HCT116 (cell line): ENCODE data around the gene RAP1GAP2.

Experiments used
- EZH2 ChIP-seq: fragments of 200-600 bp; sonication (generic); IDR thresholded peaks from 2 replicates; pipeline ENCODE4 v1.6.1; 2017; ENCODE audit warnings: antibody characterized with exemption, mixed run types
- FOSL1 ChIP-seq: IDR thresholded peaks from 2 replicates; pipeline ENCODE4 v1.6.1; 2012; ENCODE audit warnings: low read depth
- TF ChIP-seq, protein P1 (sequence below), 3 experiments: fragments of 200-600 bp in 1 of 3; sonication (generic) in 1 of 3; IDR thresholded peaks in 2 of 3; conservative IDR thresholded peaks in 1 of 3; 2 replicates each; pipeline ENCODE4 v1.5.1; 2012 to 2017; ENCODE audit warnings: low read depth in 2 of 3, low read length in 2 of 3, antibody characterized with exemption in 1 of 3, borderline replicate concordance in 1 of 3, control low read depth in 1 of 3, mild to moderate bottlenecking in 1 of 3, mixed read lengths in 1 of 3, mixed run types in 1 of 3, moderate library complexity in 1 of 3; ENCODE audit not compliant: insufficient read depth in 1 of 3
- TF ChIP-seq, protein P2 (sequence below): IDR thresholded peaks from 2 replicates; pipeline ENCODE4 v1.6.1; 2012

DNA sequence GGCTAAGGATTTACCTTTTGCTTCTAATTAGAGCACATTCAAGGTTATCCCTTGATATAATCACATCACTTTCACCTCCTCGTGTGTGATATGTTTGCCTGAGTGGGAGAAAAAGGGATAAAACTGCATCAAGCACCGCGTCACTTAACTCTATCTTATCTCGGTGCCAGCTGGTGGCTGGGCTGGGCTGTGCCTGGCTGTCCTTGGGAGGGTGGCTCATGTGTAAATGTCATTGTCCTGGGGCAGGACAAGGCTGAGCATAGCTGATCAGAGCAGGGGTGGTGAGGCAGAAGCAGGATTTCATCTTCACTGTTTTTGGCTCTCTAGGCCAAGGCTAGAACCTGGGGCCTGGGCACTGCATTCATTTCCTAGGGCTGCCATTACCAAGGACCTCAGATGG lies 105.3 kb downstream of the RAP1GAP2 start:
- no peak for TF ChIP-seq FOSL1
- TF ChIP-seq, protein P1, sequence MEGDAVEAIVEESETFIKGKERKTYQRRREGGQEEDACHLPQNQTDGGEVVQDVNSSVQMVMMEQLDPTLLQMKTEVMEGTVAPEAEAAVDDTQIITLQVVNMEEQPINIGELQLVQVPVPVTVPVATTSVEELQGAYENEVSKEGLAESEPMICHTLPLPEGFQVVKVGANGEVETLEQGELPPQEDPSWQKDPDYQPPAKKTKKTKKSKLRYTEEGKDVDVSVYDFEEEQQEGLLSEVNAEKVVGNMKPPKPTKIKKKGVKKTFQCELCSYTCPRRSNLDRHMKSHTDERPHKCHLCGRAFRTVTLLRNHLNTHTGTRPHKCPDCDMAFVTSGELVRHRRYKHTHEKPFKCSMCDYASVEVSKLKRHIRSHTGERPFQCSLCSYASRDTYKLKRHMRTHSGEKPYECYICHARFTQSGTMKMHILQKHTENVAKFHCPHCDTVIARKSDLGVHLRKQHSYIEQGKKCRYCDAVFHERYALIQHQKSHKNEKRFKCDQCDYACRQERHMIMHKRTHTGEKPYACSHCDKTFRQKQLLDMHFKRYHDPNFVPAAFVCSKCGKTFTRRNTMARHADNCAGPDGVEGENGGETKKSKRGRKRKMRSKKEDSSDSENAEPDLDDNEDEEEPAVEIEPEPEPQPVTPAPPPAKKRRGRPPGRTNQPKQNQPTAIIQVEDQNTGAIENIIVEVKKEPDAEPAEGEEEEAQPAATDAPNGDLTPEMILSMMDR (IDR thresholded peaks at IDR 0.05 in 2 of 3, conservative IDR thresholded peaks at IDR 0.05 in 1 of 3; ENCODE audit: borderline replicate concordance in 1 of 3, insufficient read depth in 1 of 3, low read depth in 2 of 3, low read length in 2 of 3): no peak
- no peak for TF ChIP-seq EZH2
- TF ChIP-seq, protein P2, sequence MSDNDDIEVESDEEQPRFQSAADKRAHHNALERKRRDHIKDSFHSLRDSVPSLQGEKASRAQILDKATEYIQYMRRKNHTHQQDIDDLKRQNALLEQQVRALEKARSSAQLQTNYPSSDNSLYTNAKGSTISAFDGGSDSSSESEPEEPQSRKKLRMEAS: no peak
